Stimulated activated naive CD4-positive, alpha-beta T cell treated with Interleukin-2 at 50 U/mL for 16 hours (primary cell): ENCODE data around the gene COL23A1.

Experiments
- DNase-seq: peaks from one replicate; lab custom pipeline; 2025; lab: John Stamatoyannopoulos, UW

Gene COL23A1

GRCh38 chr5:178554311-178554710, 35.9 kb downstream of the COL23A1 start:
- DNase-seq = no peak

- DNase-seq = no peak
Measured at GRCh38 chr5:178553517-178553916, 36.7 kb downstream of the COL23A1 start.

GRCh38 chr5:178551468-178551867, 38.7 kb downstream of the COL23A1 start:
- DNase-seq = no peak

GRCh38 chr5:178551059-178551458, 39.1 kb downstream of the COL23A1 start:
- no peak for DNase-seq

- no peak for DNase-seq
Measured at GRCh38 chr5:178548746-178549145, 41.4 kb downstream of the COL23A1 start.

GRCh38 chr5:178547753-178548415, 42.3 kb downstream of the COL23A1 start:
- no peak for DNase-seq

- no peak for DNase-seq
Measured at GRCh38 chr5:178547052-178547666, 43.0 kb downstream of the COL23A1 start.

GRCh38 chr5:178546675-178547033, 43.5 kb downstream of the COL23A1 start:
- DNase-seq = no peak

- DNase-seq = no peak
Measured at GRCh38 chr5:178545941-178546674, 44.1 kb downstream of the COL23A1 start.

- no peak for DNase-seq
Measured at GRCh38 chr5:178545176-178545575, 45.0 kb downstream of the COL23A1 start.

GRCh38 chr5:178544166-178544834, 45.9 kb downstream of the COL23A1 start:
- DNase-seq = no peak

GRCh38 chr5:178542455-178542854, 47.7 kb downstream of the COL23A1 start:
- DNase-seq = no peak

- DNase-seq = no peak
Measured at GRCh38 chr5:178540526-178540925, 49.7 kb downstream of the COL23A1 start.

GRCh38 chr5:178538741-178539229, 51.4 kb downstream of the COL23A1 start:
- DNase-seq = no peak

- DNase-seq = no peak
Measured at GRCh38 chr5:178537467-178538371, 52.5 kb downstream of the COL23A1 start.

- no peak for DNase-seq
Measured at GRCh38 chr5:178536541-178537466, 53.4 kb downstream of the COL23A1 start.

- no peak for DNase-seq
Measured at GRCh38 chr5:178535299-178536175, 54.7 kb downstream of the COL23A1 start.

- no peak for DNase-seq
Measured at GRCh38 chr5:178533136-178533535, 57.1 kb downstream of the COL23A1 start.

GRCh38 chr5:178532666-178533065, 57.5 kb downstream of the COL23A1 start:
- DNase-seq = no peak
